GM19372 (cell line): ENCODE measurements around the gene GOLGA2.

Source experiments
- ATAC-seq: cut with Tn5 transposase; IDR thresholded peaks from one replicate; pipeline ENCODE4 v1.9.1; 2021; ENCODE audit warnings: mild to moderate bottlenecking, low read depth, moderate library complexity; ENCODE audit not compliant: unreplicated experiment

GOLGA2 gene

DNA sequence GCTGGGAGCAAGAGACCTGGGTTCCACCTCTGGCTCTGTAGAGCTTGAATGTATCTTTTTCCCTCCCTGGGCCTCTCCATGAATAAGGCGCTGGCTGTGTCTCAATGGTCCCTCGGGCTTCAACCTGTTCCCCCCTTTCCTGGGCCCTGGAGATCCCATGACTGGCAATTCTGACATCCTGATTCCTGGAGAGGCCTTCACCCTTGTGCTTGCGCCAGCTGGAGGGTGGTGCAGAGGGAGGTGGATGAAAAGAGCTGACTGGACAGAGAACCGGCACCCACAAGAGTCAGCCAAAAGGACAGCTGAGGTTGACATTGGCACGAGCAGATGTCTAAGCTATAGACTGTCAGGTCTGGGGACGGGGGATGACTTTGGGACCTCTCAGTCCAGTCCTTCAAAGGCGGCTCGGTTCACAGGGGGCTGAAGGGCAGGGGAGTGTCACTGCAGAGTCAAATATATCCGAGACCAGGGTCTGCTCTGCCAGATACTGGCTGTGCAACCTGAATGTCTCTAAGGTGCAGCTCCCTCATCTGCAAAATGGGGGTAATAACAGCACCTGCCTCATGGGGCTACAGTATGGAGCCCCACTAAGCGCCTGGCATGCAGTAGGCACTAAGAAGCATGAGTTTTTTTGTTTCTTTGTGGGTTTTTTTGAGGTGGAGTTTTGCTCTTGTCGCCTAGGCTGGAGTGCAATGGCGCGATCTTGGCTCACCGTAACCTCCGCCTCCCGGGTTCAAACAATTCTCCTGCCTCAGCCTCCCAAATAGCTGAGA lies 58.8 kb downstream of the GOLGA2 start:
- no peak for ATAC-seq

DNA sequence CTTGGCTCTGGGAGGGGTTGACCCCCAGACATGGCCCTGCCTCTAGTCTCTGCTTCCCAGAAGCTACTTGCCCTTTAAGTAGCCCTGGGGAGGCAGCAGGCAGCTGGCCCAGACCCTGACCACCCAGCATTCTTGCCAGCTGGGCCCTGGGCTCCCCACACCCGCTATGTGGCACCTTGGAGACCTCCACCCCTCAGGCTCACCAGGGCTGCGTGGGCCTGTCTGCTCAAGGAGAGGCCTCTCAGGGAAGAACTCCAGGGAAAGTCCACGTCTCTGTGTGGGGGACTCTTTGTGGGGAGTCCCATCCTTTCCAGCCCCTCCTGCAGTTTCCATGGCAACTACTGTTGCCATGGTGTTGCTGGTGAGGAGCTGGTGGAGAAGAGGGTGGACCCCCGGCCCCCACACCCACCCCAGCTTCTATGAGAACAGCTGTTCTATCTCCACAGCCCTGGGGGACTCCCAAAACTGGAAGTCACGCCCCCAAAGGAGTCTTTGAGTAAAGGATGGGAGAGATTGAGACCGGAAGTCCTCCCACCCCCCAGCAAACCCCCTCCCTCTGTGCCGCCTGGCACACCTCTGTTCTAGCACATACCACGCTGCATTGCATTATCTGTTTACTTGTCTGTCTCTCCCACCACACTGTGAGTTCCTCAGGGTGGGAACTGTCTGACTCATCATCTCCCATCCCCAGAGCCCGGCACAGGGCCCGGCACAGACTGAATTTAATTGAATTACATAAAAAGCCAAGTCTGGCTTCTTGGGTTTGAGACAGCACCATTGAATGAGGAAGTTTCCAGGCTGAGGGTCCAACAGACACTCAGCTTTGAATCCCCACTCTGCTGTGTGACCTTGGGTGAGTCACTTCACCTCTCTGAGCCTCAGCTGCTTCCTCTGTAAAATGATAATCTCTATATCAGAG lies 60.1 kb downstream of the GOLGA2 start:
- no peak for ATAC-seq

- no peak for ATAC-seq
Measured at GRCh38 chr9:128214571-128215490, 61.0 kb downstream of the GOLGA2 start.

- ATAC-seq, result no peak
Measured at GRCh38 chr9:128213746-128214497, 61.9 kb downstream of the GOLGA2 start.

DNA sequence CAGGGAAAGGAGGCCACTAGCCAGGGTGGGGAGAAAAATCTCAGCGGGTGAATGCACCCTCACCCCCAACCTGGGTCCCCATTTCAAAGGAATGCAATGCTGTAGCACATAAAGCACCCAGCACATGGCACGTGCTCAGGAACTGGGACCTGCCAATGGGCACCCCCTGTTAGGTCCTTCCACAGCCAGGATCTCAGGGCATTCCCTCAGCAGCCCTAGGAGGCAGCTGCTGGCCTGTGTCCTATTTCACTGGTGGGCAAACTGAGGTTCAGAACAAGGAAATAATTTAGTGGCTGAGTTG lies 63.9 kb downstream of the GOLGA2 start:
- ATAC-seq, result no peak

DNA sequence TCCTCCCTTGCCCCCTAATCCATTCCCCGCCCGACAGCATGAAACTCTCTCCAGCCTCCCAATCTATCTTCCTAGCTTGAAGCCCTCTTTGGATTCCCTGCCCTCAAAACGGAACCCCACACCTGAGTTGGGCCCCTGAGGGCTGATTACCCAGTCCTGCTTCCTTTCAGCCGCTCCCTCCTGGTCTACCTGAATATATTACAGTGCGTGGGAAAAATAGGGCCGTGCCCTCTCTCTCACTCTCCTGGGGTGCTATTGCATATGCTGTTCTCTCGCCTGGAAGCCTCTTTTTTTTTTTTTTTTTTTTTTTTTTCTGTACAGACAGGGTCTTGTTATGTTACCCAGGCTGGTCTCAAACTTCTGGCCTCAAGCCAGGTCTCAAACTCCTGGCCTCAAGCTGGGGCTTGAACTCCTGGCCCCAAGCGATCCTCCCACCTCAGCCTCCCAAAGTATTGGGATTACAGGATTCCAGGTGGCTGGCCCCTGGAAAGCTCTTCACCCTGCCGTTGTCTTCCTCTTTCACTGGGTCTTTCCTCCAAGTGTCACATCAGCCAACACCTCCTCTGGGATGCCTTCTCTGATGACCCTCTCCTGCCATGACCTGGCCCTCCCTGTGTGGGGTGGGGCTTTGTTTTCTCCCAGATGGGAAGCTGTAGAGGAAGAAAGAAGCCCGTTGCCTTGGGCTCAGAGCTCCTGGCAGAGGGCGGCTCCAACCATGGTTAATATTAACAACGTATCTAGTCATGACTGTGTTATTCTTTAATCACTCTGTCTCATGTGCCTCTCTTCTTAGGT lies 64.4 kb downstream of the GOLGA2 start:
- ATAC-seq, result no peak

- ATAC-seq, result no peak
Measured at GRCh38 chr9:128208946-128209669, 66.7 kb downstream of the GOLGA2 start.

DNA sequence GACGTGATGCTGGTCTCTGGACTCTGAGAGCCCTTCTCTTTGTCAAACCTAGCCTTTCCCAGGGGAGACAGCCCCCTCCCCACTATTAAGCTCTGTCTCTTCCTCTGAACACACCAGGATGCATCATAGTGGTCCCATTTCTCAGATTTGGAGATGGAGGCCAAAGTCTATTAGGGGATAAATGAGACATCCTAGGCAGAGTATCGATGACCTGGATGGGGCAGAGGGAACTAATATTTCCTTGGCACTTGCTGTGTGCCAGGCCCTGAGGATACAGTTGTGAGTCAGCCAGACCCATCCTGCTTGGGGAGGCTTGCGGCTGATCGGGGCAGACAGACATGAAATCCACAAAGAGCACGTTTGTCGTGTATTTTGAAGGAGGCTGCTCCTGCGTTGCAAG lies 67.4 kb downstream of the GOLGA2 start:
- ATAC-seq, result no peak

- no peak for ATAC-seq
Measured at GRCh38 chr9:128206916-128207910, 68.6 kb downstream of the GOLGA2 start.

DNA sequence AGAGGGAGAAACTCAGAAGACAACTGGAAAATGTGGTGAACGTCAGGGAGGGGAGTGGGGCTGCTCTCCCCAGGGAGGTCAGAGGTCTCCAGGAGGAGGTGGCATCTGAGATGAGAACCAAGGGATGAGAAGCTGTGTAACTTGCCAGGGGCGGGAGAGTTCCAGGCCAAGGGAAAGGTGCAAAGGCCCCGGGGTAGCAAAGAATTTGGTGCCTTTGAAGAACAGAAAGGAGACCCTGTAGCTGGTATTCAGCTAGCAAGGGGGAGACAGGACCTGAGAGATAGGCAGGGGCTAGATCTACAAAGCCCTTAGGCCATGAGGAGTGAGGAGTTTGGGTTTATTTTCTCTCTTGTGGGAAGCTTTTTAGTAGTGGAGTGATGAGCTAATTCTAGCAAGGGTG lies 69.3 kb downstream of the GOLGA2 start:
- ATAC-seq, result no peak
